ENCODE data around the gene GRID1.

- TF ChIP-seq SUZ12 (IDR thresholded peaks at IDR 0.05; ENCODE audit: extremely low read depth, insufficient read depth, insufficient read length) (no peak), YY1 (IDR thresholded peaks at IDR 0.05; ENCODE audit: insufficient read depth, insufficient read length) (no peak)
Measured at GRCh38 chr10:86393362-86393761, 26.8 kb upstream of the GRID1 start.
